NCI-H82 (cell line): ENCODE measurements around the gene NLK.
"Not testable (repeated sequence)": the region's sequence is repeated elsewhere in the genome, so short reads cannot be mapped to it uniquely, and the experiment has no call there.

Experiments
- DNase-seq: peaks from one replicate; lab custom pipeline; 2025; lab: John Stamatoyannopoulos, UW

Gene NLK

GRCh38 chr17:28155405-28155804 lies 112.9 kb downstream of the NLK start:
- not testable (repeated sequence) for DNase-seq

GRCh38 chr17:28159004-28159403 lies 116.5 kb downstream of the NLK start:
- DNase-seq = no peak

GRCh38 chr17:28159924-28160323 lies 117.4 kb downstream of the NLK start:
- no peak for DNase-seq

GRCh38 chr17:28160610-28161009 lies 118.1 kb downstream of the NLK start:
- DNase-seq = no peak

- no peak for DNase-seq
Observed at GRCh38 chr17:28161311-28161710, 118.8 kb downstream of the NLK start.

- no peak for DNase-seq
Observed at GRCh38 chr17:28166478-28166877, 124.0 kb downstream of the NLK start.

- DNase-seq = no peak
Observed at GRCh38 chr17:28169621-28170349, 127.3 kb downstream of the NLK start.

- DNase-seq = no peak
Observed at GRCh38 chr17:28170771-28171170, 128.3 kb downstream of the NLK start.

- no peak for DNase-seq
Observed at GRCh38 chr17:28173031-28173561, 130.6 kb downstream of the NLK start.

- peak; percentile 36 for DNase-seq
Observed at GRCh38 chr17:28173801-28174200, 131.3 kb downstream of the NLK start.

- peak; percentile 46 for DNase-seq
Observed at GRCh38 chr17:28174352-28175046, 132.0 kb downstream of the NLK start.

- no peak for DNase-seq
Observed at GRCh38 chr17:28177351-28177750, 134.9 kb downstream of the NLK start.

GRCh38 chr17:28178800-28179199 lies 136.3 kb downstream of the NLK start:
- no peak for DNase-seq

GRCh38 chr17:28180449-28180848 lies 138.0 kb downstream of the NLK start:
- no peak for DNase-seq

- no peak for DNase-seq
Observed at GRCh38 chr17:28181568-28181967, 139.1 kb downstream of the NLK start.

GRCh38 chr17:28182559-28182958 lies 140.1 kb downstream of the NLK start:
- DNase-seq = no peak

- no peak for DNase-seq
Observed at GRCh38 chr17:28185658-28186057, 143.2 kb downstream of the NLK start.

- not testable (repeated sequence) for DNase-seq
Observed at GRCh38 chr17:28186472-28186871, 144.0 kb downstream of the NLK start.

GRCh38 chr17:28187931-28188330 lies 145.5 kb downstream of the NLK start:
- no peak for DNase-seq

- DNase-seq = no peak
Observed at GRCh38 chr17:28188841-28189263, 146.4 kb downstream of the NLK start.

GRCh38 chr17:28189667-28190066 lies 147.2 kb downstream of the NLK start:
- DNase-seq = no peak

GRCh38 chr17:28191018-28191417 lies 148.5 kb downstream of the NLK start:
- DNase-seq = no peak

GRCh38 chr17:28193241-28193640 lies 150.8 kb downstream of the NLK start:
- peak; percentile 35 for DNase-seq
